Trophoblast cell (in vitro differentiated cells and primary cell): ENCODE results near the gene FAS.
A peak's percentile ranks its signal among the peaks of the same experiment; 100 is the strongest.

Source experiments
- DNase-seq, 2 donors: peaks; one replicate each; pipeline ENCODE4 v3.0.0-alpha.2; 2016
- H2AFZ ChIP-seq: 2 replicates; pipeline ENCODE4 v1.6.1; 2013; ENCODE audit warnings: low read length, moderate library complexity, mild to moderate bottlenecking; ENCODE audit not compliant: insufficient read depth, poor library complexity
- H2AK5ac ChIP-seq: 2 replicates; pipeline ENCODE4 v1.6.1; 2013; ENCODE audit warnings: mild to moderate bottlenecking, low read length
- H2BK120ac ChIP-seq: 2 replicates; pipeline ENCODE4 v1.6.1; 2013; ENCODE audit warnings: low read length, mild to moderate bottlenecking, moderate library complexity; ENCODE audit not compliant: insufficient read depth, poor library complexity
- H2BK12ac ChIP-seq: 2 replicates; pipeline ENCODE4 v1.6.1; 2013; ENCODE audit warnings: mild to moderate bottlenecking, low read length, moderate library complexity
- H2BK5ac ChIP-seq: 2 replicates; pipeline ENCODE4 v1.6.1; 2013; ENCODE audit warnings: low read length, low read depth, moderate library complexity, mild to moderate bottlenecking; ENCODE audit not compliant: poor library complexity
- H3K14ac ChIP-seq: 2 replicates; pipeline ENCODE4 v1.6.1; 2013; ENCODE audit warnings: mild to moderate bottlenecking, low read length
- H3K18ac ChIP-seq: 2 replicates; pipeline ENCODE4 v1.6.1; 2013; ENCODE audit warnings: mild to moderate bottlenecking, low read length
- H3K23ac ChIP-seq: 2 replicates; pipeline ENCODE4 v1.6.1; 2013; ENCODE audit warnings: low read length
- H3K27ac ChIP-seq: 2 replicates; pipeline ENCODE4 v1.5.1; 2013; ENCODE audit warnings: low read depth, mild to moderate bottlenecking, inconsistent platforms, low read length, moderate library complexity
- H3K27me3 ChIP-seq: 2 replicates; pipeline ENCODE4 v1.6.1; 2013; ENCODE audit warnings: inconsistent platforms, mild to moderate bottlenecking, low read length, moderate library complexity; ENCODE audit not compliant: insufficient read depth
- H3K36me3 ChIP-seq, 2 experiments: 1 replicate in 1 of 2; 2 replicates in 1 of 2; pipeline ENCODE4 v1.6.1; 2013; ENCODE audit warnings: low read length in 2 of 2, mild to moderate bottlenecking in 2 of 2, moderate library complexity in 1 of 2; ENCODE audit not compliant: insufficient read depth in 2 of 2, control insufficient read depth in 1 of 2
- H3K4ac ChIP-seq: 2 replicates; pipeline ENCODE4 v1.6.1; 2013; ENCODE audit warnings: low read depth, mild to moderate bottlenecking, low read length, moderate library complexity
- H3K4me1 ChIP-seq, 2 experiments: 1 replicate in 1 of 2; 2 replicates in 1 of 2; pipeline ENCODE4 v1.6.1; 2013; ENCODE audit warnings: low read length in 2 of 2, mild to moderate bottlenecking in 2 of 2, moderate library complexity in 1 of 2; ENCODE audit not compliant: insufficient read depth in 2 of 2, control insufficient read depth in 1 of 2
- H3K4me2 ChIP-seq: 2 replicates; pipeline ENCODE4 v1.6.1; 2013; ENCODE audit warnings: inconsistent platforms, mild to moderate bottlenecking, low read length, moderate library complexity
- H3K4me3 ChIP-seq: 2 replicates; pipeline ENCODE4 v1.5.1; 2013; ENCODE audit warnings: mild to moderate bottlenecking, low read depth, low read length, inconsistent platforms
- H3K79me1 ChIP-seq: one replicate; pipeline ENCODE4 v1.6.1; 2013; ENCODE audit warnings: low read length
- H3K79me2 ChIP-seq: 2 replicates; pipeline ENCODE4 v1.6.1; 2013; ENCODE audit warnings: low read length, mild to moderate bottlenecking; ENCODE audit not compliant: control insufficient read depth, insufficient read depth, poor library complexity
- H3K9ac ChIP-seq: 2 replicates; pipeline ENCODE4 v1.6.1; 2013; ENCODE audit warnings: mild to moderate bottlenecking, low read length
- H3K9me3 ChIP-seq: 2 replicates; pipeline ENCODE4 v1.6.1; 2013; ENCODE audit warnings: low read depth, mild to moderate bottlenecking, control low read depth, inconsistent platforms, low read length; ENCODE audit not compliant: insufficient read depth
- H4K12ac ChIP-seq: 2 replicates; pipeline ENCODE4 v1.6.1; 2013; ENCODE audit warnings: low read depth, mild to moderate bottlenecking, low read length, moderate library complexity
- H4K8ac ChIP-seq: 2 replicates; pipeline ENCODE4 v1.6.1; 2013; ENCODE audit warnings: low read depth, mild to moderate bottlenecking, low read length, moderate library complexity
- H4K91ac ChIP-seq: one replicate; pipeline ENCODE4 v1.6.1; 2013; ENCODE audit warnings: low read depth, mild to moderate bottlenecking, low read length, moderate library complexity
- WGBS: extraction: QIAGEN DNeasy Blood & Tissue Kit; methylation state at CpG from one replicate; pipeline ENCODE4 v1.1.7; 2013; ENCODE audit warnings: missing lambda C conversion rate; ENCODE audit not compliant: insufficient read length, insufficient coverage; ENCODE audit errors: extremely low coverage; 5-methylcytosine and 5-hydroxymethylcytosine counted together

The FAS gene

GRCh38 chr10:88980247-88980646, 10.4 kb upstream of the FAS start:
- H3K9ac ChIP-seq = no peak overlapping the region
- H3K36me3 ChIP-seq = no peaks in the 10 kb centered on the region
- no peak overlapping the region for H3K14ac ChIP-seq
- H3K4me1 ChIP-seq = peaks cover 0 to 3% of the 10 kb centered on the region in 2 experiments
- no peak overlapping the region for H4K91ac ChIP-seq
- H2BK12ac ChIP-seq = no peak overlapping the region
- H3K23ac ChIP-seq = no peak overlapping the region
- H2BK120ac ChIP-seq = no peak overlapping the region
- no peaks in the 10 kb centered on the region for H3K79me1 ChIP-seq
- no peak overlapping the region for H4K12ac ChIP-seq
- H2BK5ac ChIP-seq = no peak overlapping the region
- no peak overlapping the region for H2AK5ac ChIP-seq
- no peak overlapping the region for H3K4me3 ChIP-seq
- no peaks in the 10 kb centered on the region for H3K79me2 ChIP-seq
- H4K8ac ChIP-seq = no peak overlapping the region
- peak in 1 of 2 donors; percentile 13 for DNase-seq
- H2AFZ ChIP-seq = no peak overlapping the region
- H3K4me2 ChIP-seq = no peak overlapping the region
- H3K9me3 ChIP-seq = no peaks in the 10 kb centered on the region
- no peaks in the 10 kb centered on the region for H3K27me3 ChIP-seq
- H3K18ac ChIP-seq = no peak overlapping the region
- no CpG with 5 or more reads among the region's 4 CpGs for WGBS
- H3K4ac ChIP-seq = no peak overlapping the region
- no peak overlapping the region for H3K27ac ChIP-seq

GRCh38 chr10:88980800-88981199, 9.8 kb upstream of the FAS start:
- no peak overlapping the region for H4K91ac ChIP-seq
- H2BK120ac ChIP-seq = no peak overlapping the region
- no peaks in the 10 kb centered on the region for H3K79me2 ChIP-seq
- H2AK5ac ChIP-seq = no peak overlapping the region
- no peak overlapping the region for H3K4me3 ChIP-seq
- no CpG with 5 or more reads among the region's 4 CpGs for WGBS
- no peak overlapping the region for H2BK12ac ChIP-seq
- no peak overlapping the region for H4K8ac ChIP-seq
- H3K4me2 ChIP-seq = no peak overlapping the region
- H3K18ac ChIP-seq = no peak overlapping the region
- no peaks in the 10 kb centered on the region for H3K9me3 ChIP-seq
- peaks cover 0 to 3% of the 10 kb centered on the region in 2 experiments for H3K4me1 ChIP-seq
- H3K9ac ChIP-seq = no peak overlapping the region
- H3K14ac ChIP-seq = no peak overlapping the region
- DNase-seq = no peak
- no peak overlapping the region for H3K27ac ChIP-seq
- no peak overlapping the region for H2AFZ ChIP-seq
- H2BK5ac ChIP-seq = no peak overlapping the region
- no peak overlapping the region for H3K4ac ChIP-seq
- H3K27me3 ChIP-seq = no peaks in the 10 kb centered on the region
- no peaks in the 10 kb centered on the region for H3K36me3 ChIP-seq
- no peaks in the 10 kb centered on the region for H3K79me1 ChIP-seq
- no peak overlapping the region for H3K23ac ChIP-seq
- H4K12ac ChIP-seq = no peak overlapping the region

GRCh38 chr10:88981435-88981834, 9.2 kb upstream of the FAS start:
- no peak overlapping the region for H3K14ac ChIP-seq
- peaks cover 0 to 3% of the 10 kb centered on the region in 2 experiments for H3K4me1 ChIP-seq

GRCh38 chr10:88982366-88982765, 8.2 kb upstream of the FAS start:
- Histone ChIP-seq H2AFZ (no peak overlapping the region), H3K18ac (no peak overlapping the region), H3K27ac (no peak overlapping the region), H3K27me3 (no peaks in the 10 kb centered on the region), H4K91ac (no peak overlapping the region), H3K79me2 (no peaks in the 10 kb centered on the region), H3K4me1 (peaks cover 0 to 3% of the 10 kb centered on the region in 2 experiments), H4K8ac (no peak overlapping the region), H3K4me2 (no peak overlapping the region), H4K12ac (no peak overlapping the region), H2BK5ac (no peak overlapping the region), H2BK120ac (no peak overlapping the region), H3K14ac (no peak overlapping the region), H2AK5ac (no peak overlapping the region), H3K4me3 (no peak overlapping the region), H3K9ac (no peak overlapping the region), H3K36me3 (no peaks in the 10 kb centered on the region), H3K9me3 (no peaks in the 10 kb centered on the region), H3K4ac (no peak overlapping the region), H2BK12ac (no peak overlapping the region), H3K23ac (no peak overlapping the region), H3K79me1 (no peaks in the 10 kb centered on the region)
- no CpG with 5 or more reads among the region's 2 CpGs for WGBS
- DNase-seq = no peak

More at GRCh38 chr10:88981435-88981834, 9.2 kb upstream of the FAS start:
- no peak overlapping the region for H2BK12ac ChIP-seq
- H3K27ac ChIP-seq = no peak overlapping the region
- H3K4me3 ChIP-seq = no peak overlapping the region
- H4K8ac ChIP-seq = no peak overlapping the region
- no peaks in the 10 kb centered on the region for H3K79me2 ChIP-seq
- no peaks in the 10 kb centered on the region for H3K27me3 ChIP-seq
- H2AFZ ChIP-seq = no peak overlapping the region
- no peak overlapping the region for H3K23ac ChIP-seq
- H3K4me2 ChIP-seq = no peak overlapping the region
- no peak overlapping the region for H3K9ac ChIP-seq
- H2BK120ac ChIP-seq = no peak overlapping the region
- no peak for DNase-seq
- H4K91ac ChIP-seq = no peak overlapping the region
- no peak overlapping the region for H3K4ac ChIP-seq
- H3K18ac ChIP-seq = no peak overlapping the region
- H2BK5ac ChIP-seq = no peak overlapping the region
- H3K79me1 ChIP-seq = no peaks in the 10 kb centered on the region
- no peaks in the 10 kb centered on the region for H3K9me3 ChIP-seq
- no peaks in the 10 kb centered on the region for H3K36me3 ChIP-seq
- H2AK5ac ChIP-seq = no peak overlapping the region
- no CpG with 5 or more reads among the region's 5 CpGs for WGBS
- H4K12ac ChIP-seq = no peak overlapping the region
